ENCODE results near the gene CPAMD8.

CPAMD8 gene

GRCh38 chr19:16846901-16847300 lies 179.7 kb downstream of the CPAMD8 start:
- no peak for TF ChIP-seq CTCF (IDR thresholded peaks at IDR 0.05)

Data from LNCAP (cell line).